Measurements from ENCODE around the gene UBAP2.
"Not testable (repeated sequence)": the region's sequence is repeated elsewhere in the genome, so short reads cannot be mapped to it uniquely, and the experiment has no call there.

UBAP2 gene

GRCh38 chr9:34047864-34048726 is 592 bp downstream of the UBAP2 start:
- peak; percentile 13 to 60 (median 29) for DNase-seq

GRCh38 chr9:34046784-34047379 is 1.8 kb downstream of the UBAP2 start:
- no peak for DNase-seq

GRCh38 chr9:34045903-34046302 is 2.8 kb downstream of the UBAP2 start:
- no peak for DNase-seq

DNA sequence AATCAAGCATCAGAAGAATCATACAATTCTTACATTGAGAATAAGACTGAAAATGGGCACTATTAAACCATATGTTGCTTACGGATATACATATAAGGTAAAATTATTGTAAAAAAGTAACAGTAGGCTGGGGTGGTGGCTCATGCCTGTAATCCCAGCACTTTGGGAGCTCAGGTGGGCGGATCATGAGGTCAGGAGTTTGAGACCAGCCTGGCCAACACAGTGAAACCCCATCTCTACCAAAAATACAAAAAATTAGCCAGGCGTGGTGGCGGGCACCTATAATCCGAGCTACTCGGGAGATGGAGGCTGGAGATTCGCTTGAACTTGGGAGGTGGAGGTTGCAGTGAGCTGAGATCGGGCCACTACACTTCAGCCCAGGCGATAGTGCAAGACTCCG is 6.6 kb downstream of the UBAP2 start:
- DNase-seq: not testable (repeated sequence)

DNA sequence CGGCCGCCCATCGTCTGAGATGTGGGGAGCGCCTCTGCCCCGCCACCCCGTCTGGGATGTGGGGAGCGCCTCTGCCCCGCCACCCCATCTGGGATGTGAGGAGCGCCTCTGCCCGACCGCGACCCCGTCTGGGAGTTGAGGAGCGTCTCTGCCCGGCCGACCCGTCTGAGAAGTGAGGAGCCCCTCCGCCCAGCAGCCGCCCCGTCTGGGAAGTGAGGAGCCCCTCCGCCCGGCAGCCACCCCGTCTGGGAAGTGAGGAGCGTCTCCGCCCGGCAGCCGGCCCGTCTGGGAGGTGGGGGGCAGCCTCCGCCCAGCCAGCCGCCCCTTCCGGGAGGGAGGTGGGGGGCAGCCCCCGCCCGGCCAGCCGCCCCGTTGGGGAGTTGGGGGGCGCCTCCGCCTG is 9.8 kb downstream of the UBAP2 start:
- DNase-seq: not testable (repeated sequence)

- DNase-seq: no peak
Measured at GRCh38 chr9:34037626-34038025, 11.1 kb downstream of the UBAP2 start.

DNA sequence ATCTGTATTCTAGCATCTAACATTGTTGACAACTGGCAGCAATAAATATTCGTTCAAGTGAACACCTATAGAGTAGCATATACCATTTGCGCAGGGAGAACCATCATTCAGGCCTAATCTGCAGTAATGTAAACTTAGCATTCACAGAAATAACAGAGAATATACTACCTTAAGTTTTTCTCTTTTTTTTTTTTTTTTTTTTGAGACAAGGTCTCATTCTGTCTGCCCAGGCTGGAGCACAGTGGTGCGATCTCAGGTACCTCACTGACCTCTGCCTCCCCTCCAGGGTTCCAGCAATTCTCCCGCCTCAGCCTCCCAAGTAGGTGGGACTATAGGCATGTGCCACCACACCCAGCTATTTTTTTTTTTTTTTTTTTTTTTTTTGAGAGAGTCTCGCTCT is 12.1 kb downstream of the UBAP2 start:
- no peak for DNase-seq

DNA sequence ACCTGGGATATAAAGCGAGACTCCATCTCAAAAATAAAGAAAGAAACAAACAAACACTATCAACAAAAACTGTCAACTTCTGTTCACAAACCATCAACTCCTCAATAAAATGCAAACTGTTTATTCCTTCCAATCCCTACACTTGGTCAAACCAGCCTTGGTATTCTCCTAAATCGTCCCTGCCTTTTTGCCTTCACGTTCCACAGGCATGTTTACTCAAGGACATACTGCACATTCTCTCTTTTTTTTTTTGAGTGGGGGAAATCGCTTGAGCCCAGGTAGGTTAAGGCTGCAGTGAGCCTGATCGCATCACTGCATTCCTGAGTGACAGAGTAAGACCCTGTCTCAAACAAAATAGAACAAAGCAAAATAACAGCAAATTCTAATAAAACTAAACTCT is 13.0 kb downstream of the UBAP2 start:
- DNase-seq: no peak

GRCh38 chr9:34034698-34035065 is 14.0 kb downstream of the UBAP2 start:
- no peak for DNase-seq

GRCh38 chr9:34032631-34033030 is 16.1 kb downstream of the UBAP2 start:
- DNase-seq: no peak

GRCh38 chr9:34027845-34028574 is 20.7 kb downstream of the UBAP2 start:
- DNase-seq: no peak

- no peak for DNase-seq
Measured at GRCh38 chr9:34025811-34026210, 22.9 kb downstream of the UBAP2 start.

DNA sequence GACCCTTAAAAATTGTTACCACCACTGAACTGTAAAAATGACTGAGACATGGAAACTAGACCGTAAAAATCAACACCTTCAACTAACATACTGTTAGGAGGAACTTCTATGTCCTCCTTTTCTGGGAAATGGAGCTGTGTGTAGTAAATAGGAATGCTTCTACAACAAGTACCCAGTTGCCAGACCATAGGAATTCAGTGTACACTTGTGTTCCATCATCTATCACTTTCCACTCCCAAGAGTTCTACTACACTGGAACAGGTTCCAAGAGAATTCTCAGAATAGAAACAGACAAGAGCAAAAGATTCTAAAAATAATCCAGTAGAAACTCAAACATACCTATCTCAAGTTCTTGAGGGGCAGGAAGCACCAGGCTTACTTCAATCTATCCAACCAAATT is 23.6 kb downstream of the UBAP2 start:
- no peak for DNase-seq

DNA sequence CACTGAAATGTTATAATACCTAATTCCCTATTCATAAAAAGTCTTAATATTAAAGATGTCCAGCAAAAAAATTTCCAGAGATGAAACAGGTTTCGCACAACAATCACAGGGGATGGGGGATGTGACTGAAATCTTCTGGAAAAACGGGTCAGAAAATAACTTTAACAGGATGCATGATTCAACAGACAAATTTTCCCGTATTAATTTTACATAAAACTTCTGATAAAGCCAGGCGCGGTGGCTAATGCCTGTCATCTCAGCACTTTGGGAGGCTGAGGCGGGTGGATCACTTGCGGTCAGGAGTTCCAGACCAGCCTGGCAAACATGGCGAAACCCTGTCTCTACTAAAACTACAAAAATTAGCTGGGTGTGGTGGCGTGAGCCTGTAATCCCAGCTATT is 24.2 kb downstream of the UBAP2 start:
- DNase-seq: not testable (repeated sequence)

DNA sequence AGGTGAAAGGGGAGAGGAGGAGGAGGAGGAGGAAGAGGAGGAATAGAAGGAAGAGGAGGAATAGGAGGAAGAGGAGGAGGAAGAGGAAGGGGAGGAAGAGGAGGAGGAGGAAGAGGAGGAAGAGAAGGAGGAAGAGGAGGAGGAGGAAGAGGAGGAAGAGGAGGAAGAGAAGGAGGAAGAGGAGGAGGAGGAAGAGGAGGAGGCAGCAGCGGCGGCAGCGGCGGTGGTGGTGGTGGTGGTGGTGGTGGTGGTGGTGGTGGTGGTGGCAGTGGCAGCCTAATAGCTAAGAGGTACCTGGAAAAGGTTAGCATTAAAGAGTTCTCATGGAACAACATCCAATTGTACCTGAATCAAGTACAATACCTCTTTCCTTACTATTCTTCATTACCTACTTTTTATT is 32.5 kb downstream of the UBAP2 start:
- DNase-seq: no peak

DNA sequence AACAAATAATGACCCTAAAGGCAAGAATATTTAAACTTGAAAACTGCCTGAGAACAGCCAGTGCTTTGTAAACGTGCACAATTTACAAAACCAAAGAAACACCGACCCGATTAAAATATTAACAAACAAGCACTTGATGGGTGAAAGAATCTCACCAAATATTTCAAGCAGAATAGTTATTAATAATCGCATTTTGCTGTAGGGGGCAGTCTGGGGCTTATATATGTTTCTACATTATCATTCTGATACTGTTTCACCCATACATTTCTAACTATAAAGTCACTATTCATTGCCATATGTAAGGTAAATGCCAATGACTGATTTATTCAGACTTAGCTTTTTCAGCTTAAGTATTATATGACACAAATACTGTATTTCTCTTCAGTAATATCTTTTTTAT is 37.7 kb downstream of the UBAP2 start:
- DNase-seq: peak in 1 of 5 experiments; percentile 10

- no peak for DNase-seq
Measured at GRCh38 chr9:34001951-34002350, 46.7 kb downstream of the UBAP2 start.

GRCh38 chr9:34001298-34001697 is 47.4 kb downstream of the UBAP2 start:
- DNase-seq: no peak

DNA sequence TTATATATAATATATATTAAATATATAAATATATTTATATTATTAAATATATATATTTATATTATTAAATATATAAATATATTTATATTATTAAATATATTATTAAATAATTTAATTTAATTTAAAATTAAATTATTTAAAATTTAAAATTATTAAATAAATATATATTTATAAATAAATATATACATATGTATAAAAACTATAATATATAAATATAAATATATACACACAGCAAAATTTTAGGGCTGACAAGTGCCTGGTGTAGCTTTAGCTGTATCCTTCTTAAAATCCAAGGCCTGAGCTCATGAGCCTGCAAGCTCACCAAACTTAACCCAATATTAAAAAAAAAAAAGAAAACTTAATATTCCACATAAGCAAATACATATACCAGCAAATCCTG is 53.2 kb downstream of the UBAP2 start:
- no peak for DNase-seq

- DNase-seq: no peak
Measured at GRCh38 chr9:33993104-33993503, 55.6 kb downstream of the UBAP2 start.

DNA sequence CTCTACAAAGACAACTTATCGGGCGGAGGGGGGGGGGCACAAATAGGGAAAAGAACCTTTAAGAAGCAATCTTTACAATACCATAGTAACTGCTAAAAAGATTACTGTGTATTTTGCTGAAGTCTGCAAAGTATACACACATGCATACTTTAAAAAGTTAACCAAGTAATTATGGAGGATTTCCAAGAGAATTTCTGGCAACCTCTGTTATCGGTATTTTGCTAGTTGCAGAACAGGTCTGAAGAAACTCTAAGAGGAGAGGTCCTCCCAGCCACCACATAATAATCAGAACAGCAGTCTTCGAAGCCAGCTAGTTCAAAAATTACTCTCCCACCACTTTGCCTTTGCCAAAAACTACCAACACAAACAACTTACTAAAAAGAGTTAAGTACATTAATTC is 56.1 kb downstream of the UBAP2 start:
- DNase-seq: no peak

DNA sequence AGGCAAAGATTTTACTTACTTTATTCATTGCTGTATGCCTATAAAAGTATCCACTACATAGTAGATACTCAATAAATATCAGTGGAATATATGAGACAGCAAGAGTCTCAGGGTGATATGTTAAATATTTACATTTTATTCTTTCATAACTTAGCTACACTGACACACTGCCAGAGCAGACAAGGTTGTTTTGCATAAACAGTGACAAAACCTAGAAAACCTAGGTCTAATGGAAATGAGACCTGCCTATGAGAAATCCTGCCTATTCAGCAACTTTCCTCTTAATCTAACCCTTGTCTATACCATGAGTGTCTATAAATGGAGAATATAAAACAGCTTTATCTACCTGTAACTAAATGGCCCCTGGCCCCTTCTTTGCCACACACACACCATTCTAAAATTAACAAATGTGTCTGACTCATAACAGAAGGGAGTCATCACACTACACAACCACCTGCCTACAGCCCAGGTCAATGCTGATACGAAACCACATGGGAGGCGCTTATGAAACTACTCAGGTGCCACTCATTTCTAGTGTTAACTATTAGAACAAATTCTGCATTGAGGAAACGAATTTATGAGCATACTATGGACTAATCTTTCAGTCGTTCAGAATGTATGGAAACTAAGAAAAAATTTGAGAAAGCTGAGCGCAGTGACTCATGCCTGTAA is 60.3 kb downstream of the UBAP2 start:
- DNase-seq: peak in 2 of 5 experiments; percentile 18 to 81

- DNase-seq: no peak
Measured at GRCh38 chr9:33976414-33976813, 72.3 kb downstream of the UBAP2 start.
